Bronchial smooth muscle cell (primary cell): ENCODE data around the gene AKR7A3. TPM values are rescaled to one million over a fixed set of nuclear protein-coding genes. Genes with fewer than 3 reads are reported as not detected.

Experiments
- total RNA-seq: library from RNA; depleted of rRNA; stranded (reverse); fragments of >200 nt; gene quantifications from 2 replicates; pipeline ENCODE4 v1.2.1, GENCODE V29; 2014

AKR7A3 gene
- total RNA-seq, result 0.43 and 0.47 TPM in 2 replicates

GRCh38 chr1:19288324-19289241 is at the start of gene AKR7A3:
AKR7A3 (minus strand) TSS chr1:19288770; CDS start chr1:19288709, 61 bp downstream.

GRCh38 chr1:19311931-19312781 is 23.6 kb upstream of the AKR7A3 start, which contains the start of the genes AKR7A2 and SLC66A1:
AKR7A2 (minus strand) TSS chr1:19312144; CDS start chr1:19312124, 20 bp downstream.
SLC66A1 (plus strand) TSS chr1:19312326; CDS start chr1:19317678, 5,352 bp downstream.

GRCh38 chr1:19251305-19252196 is 37.0 kb downstream of the AKR7A3 start, which contains the start of the genes EMC1 and MRTO4:
EMC1 (minus strand) TSS chr1:19251524; CDS start chr1:19251509, 15 bp downstream.
MRTO4 (plus strand) TSS chr1:19251805; CDS start chr1:19251836, 31 bp downstream.

Other genes with a start within 250 kb of the AKR7A3 start
- 73.0 and 76.5 TPM in 2 replicates for gene UBR4, start 78.5 kb downstream of the AKR7A3 start, total RNA-seq
- 50.4 and 56.4 TPM in 2 replicates for gene EMC1, start 37.2 kb downstream of the AKR7A3 start, total RNA-seq
- gene MRTO4, start 37.0 kb downstream of the AKR7A3 start, total RNA-seq, result 10.0 and 14.7 TPM in 2 replicates
- 88.7 and 112 TPM in 2 replicates for gene AKR7A2, start 23.4 kb upstream of the AKR7A3 start, total RNA-seq
- gene SLC66A1, start 23.6 kb upstream of the AKR7A3 start, total RNA-seq, result 14.6 and 15.4 TPM in 2 replicates
- gene CAPZB, start 196.8 kb upstream of the AKR7A3 start, total RNA-seq, result 137 and 155 TPM in 2 replicates